NCI-H1092 (cell line): ENCODE data around the gene EIF4G3.
"Not testable (repeated sequence)": the region's sequence is repeated elsewhere in the genome, so short reads cannot be mapped to it uniquely, and the experiment has no call there.

Source experiments
- DNase-seq: peaks from one replicate; lab custom pipeline; 2025; lab: John Stamatoyannopoulos, UW

Gene EIF4G3

DNA sequence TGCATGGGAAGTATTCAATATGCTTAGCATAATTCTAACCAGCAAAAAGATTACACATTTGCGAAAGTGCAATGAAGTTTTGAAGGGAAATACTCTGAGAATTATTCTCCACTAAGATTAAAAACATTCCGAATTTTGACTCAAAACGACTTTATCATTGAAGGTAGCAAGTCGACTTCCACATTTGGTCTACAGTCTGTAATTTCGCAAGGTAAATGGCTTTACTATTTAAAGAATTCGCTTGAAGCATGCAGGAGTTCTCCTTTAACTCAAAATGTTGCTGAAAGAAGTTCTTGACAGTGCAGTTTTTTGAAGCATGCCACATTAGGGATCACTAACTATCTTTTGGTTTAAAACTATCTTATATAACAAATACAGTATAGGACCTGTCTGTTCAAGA, 228.6 kb downstream of the EIF4G3 start:
- no peak for DNase-seq

DNA sequence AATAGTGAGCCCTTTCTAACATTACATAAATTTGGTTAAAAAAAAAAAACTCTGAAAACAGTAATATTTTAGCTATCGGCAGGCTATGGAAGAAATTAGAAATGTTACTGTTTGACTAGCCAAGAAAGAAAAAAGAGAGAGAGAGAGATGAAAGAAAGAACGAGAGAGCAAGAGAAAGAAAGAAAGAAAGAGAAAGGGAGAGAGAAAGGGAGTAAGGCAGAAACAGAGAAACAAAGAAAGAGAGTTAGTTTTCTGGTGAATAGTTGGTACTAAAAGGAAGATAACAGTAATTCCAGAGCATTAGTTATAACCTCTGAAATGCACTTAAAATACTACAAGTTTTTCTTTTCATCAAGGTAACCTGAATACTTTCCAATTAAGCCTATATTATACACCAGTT, 229.3 kb downstream of the EIF4G3 start:
- no peak for DNase-seq

DNA sequence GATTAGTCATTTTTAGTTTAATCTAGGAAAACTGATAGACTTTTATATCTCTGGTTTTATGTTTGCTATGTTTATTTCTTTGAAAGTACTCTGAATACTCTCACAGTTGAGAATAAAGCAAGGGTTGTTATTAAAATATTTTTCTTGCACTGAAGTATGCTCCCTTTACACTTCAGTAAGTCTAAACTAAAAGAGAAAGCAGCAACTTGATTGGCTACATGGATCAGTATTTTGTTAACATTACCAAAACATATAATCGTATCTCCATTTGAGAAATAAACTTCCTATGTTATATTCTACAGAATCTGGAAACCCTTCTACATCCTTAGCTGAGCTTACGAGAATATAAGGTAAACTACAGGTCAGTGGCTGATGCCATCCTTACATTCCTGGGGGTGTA, 240.1 kb downstream of the EIF4G3 start:
- no peak for DNase-seq

DNA sequence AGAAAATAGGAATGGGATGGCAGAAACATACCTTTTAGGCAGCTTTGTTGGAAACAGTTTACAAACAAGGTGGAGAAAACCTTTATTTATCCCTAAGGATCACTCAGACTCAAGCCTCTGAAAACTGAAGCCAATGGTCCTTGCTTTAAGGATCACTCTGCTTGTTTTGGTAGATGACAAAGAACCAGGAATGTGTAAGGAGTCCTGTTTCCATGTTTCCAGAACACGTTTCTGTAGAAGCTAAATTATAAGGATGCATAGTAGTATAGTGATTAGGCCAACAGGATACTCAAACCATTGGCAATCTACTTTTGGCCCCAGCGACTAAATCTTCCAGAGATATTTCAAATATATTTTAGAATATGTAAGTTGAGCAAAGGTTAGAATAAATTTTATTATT, 240.5 kb downstream of the EIF4G3 start:
- DNase-seq, result no peak

DNA sequence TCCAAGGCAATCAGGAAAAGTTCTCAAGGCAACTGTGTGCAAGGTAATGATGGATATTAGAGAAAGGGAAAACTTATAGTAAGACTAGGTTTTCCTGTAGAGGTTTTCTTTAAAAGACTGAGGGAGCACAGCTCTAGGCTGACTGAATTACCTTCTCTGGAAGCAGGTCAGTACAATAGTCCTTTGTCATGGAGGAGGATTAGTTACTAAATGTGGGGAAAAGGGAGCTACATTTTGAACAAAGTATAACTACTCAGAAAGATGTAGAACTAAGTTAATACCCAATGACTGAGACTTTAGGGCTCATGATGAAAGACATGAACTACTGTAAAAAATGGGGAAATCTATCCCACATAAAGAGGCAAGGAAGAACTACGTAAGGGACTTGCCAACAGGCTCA, 241.0 kb downstream of the EIF4G3 start:
- DNase-seq, result no peak

GRCh38 chr1:20932437-20932977, 244.2 kb downstream of the EIF4G3 start:
- DNase-seq, result no peak

GRCh38 chr1:20931930-20932436, 244.7 kb downstream of the EIF4G3 start:
- DNase-seq, result no peak

- DNase-seq, result no peak
Observed at GRCh38 chr1:20930427-20930826, 246.3 kb downstream of the EIF4G3 start.

DNA sequence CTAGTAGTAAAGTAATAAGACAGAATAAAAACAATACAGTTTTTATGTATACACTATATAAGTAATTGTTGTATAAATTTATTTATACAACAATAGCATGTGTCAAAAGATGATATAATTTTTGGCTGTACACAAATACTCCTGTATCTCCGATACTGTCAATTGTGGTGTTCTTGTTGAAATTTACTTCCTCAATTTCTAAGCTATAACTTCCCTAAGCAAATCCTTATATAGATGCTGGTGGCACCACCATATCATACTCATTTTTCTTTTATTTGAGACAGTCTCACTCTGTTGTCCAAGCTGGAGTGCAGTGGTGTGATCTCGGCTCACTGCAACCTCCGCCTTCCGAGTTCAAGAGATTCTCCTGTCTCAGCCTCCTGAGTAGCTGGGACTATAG, 248.6 kb downstream of the EIF4G3 start:
- no peak for DNase-seq

DNA sequence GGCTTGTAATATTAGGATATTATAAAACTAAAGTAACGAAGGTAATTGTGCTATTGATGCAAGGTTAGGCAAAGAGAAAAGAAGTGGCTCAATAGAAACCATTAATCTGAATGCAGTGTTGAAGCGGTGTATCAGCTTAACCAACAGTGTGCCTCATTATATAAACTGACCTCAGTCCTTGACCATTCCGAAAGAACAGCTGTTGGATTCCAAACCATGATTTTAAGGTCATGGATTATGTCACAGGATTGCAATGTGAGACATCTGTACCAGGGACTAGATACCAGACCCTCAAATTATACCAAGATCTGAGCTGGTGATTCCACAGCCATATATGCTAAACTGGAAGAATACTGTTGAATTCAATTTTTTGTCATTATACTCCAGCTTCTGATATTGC, 255.4 kb downstream of the EIF4G3 start:
- DNase-seq, result no peak

DNA sequence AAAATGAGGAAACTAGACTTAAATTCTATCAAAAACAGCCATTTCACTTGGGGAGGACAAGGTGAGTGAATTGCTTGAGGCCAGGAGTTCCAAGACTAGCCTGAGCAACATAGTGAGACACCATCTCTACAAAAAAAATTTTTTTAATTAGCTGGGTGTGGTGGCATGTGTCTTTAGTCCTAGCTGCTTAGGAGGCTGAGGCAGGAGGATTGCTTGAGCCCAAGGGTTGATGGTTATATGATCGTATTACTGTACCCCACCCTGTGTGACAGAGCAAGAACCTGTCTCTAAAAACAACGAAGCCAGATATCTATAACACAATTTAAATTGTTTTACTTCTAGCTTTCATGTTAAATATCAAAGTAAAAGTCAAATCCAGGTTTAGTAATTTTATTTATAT, 263.5 kb downstream of the EIF4G3 start:
- no peak for DNase-seq

GRCh38 chr1:20907526-20907925, 269.2 kb downstream of the EIF4G3 start:
- not testable (repeated sequence) for DNase-seq

GRCh38 chr1:20903437-20903836, 273.3 kb downstream of the EIF4G3 start:
- DNase-seq, result no peak

GRCh38 chr1:20900056-20900455, 276.6 kb downstream of the EIF4G3 start:
- DNase-seq, result no peak

DNA sequence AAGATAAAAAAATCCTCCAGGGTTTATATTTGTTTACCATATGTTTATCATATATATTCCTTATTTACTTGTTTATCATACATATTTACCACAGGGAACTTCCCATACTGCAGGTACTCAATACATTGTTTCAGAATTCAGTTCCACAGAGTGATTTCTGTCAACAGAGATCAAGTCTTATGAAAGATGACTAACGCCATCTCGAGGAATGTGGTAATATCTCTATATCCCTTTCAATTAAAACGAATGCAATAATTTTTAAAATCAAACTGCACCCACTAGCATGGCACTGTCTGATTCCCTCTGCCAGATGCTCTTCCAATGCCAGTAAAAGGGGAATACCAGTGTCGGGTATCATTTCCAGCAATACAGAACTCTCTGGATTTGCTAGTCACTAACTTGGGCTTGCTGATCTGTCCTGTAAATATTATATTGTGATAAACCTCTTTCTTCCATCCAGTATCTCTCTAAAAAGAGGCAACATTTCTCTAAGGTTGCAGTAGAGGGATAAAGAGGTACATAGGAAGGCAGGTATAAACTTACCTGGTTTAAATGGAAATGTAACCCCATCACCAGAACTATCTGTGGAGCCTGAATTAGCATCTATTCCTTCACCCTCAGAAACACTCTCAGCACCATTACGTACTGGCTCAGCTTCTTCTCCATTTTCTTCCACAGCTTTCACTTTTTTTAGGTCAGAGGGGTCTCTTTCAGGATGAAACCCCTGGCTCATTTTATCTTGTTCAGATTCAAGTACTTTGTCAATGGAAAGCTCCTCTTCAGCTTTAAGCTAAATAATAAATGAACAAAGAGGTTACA, 277.3 kb downstream of the EIF4G3 start:
- no peak for DNase-seq

GRCh38 chr1:20896826-20897225, 279.9 kb downstream of the EIF4G3 start:
- DNase-seq, result no peak

- DNase-seq, result no peak
Observed at GRCh38 chr1:20893931-20894330, 282.8 kb downstream of the EIF4G3 start.

DNA sequence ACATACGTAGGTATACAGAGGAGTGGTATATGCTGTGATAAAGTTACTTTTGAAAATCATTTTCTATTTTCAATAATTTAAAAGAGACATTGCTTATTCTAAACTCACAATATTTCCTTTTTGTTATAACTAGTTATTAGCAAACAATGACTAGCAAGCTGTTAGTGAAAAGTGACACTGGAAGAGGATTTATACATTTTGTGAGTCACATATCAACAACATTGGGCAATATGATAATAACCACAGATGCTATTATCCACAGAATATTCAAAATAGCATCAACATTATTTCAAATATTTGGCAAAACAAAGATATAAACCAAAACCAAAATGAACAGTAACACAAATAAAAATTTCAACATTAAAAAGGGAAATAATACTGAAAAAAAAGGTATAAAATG, 285.6 kb downstream of the EIF4G3 start:
- no peak for DNase-seq

- DNase-seq, result no peak
Observed at GRCh38 chr1:20887246-20887645, 289.5 kb downstream of the EIF4G3 start.

GRCh38 chr1:20885121-20885520, 291.6 kb downstream of the EIF4G3 start:
- no peak for DNase-seq

DNA sequence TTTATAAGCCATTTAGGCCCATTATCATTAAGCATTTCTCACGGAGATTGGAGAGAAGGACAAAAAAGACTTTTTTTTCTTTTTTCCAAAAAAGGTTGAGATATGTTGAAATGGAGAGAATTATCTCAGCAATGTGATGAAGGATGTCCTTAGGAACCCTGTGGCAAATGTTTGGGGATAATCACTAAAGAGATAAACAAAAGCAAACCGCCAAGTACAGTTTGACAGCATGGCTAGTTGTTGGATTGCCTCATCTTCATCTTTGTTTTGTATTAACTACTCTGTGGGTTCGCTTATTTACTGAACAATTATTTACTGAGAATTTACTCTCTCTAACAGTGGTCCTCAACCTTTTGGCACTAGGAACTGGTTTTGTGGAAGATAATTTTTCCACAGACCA, 292.2 kb downstream of the EIF4G3 start:
- no peak for DNase-seq

GRCh38 chr1:20883766-20884165, 292.9 kb downstream of the EIF4G3 start:
- DNase-seq, result no peak

GRCh38 chr1:20882837-20883236, 293.9 kb downstream of the EIF4G3 start:
- no peak for DNase-seq

- no peak for DNase-seq
Observed at GRCh38 chr1:20878799-20879198, 297.9 kb downstream of the EIF4G3 start.
